Measurements from ENCODE around the gene DCUN1D3.

The DCUN1D3 gene

GRCh38 chr16:20902426-20902825, 2.3 kb upstream of the DCUN1D3 start:
- no peak for TF ChIP-seq CTCF (IDR thresholded peaks at IDR 0.05; ENCODE audit: low read depth, low read length)
- DNase-seq (ENCODE audit: low read depth, low spot score): no peak
- no peak overlapping the region for H3K4me3 ChIP-seq (ENCODE audit: low read depth, low read length)
- in situ Hi-C loops (cut with HindIII; ENCODE audit: low sequenced_read_pairs): no loop called here

GRCh38 chr16:20901436-20902112, 1.4 kb upstream of the DCUN1D3 start:
- DNase-seq (ENCODE audit: low read depth, low spot score): peak; percentile 57
- peak overlapping the region; percentile 96 for H3K4me3 ChIP-seq (ENCODE audit: low read depth, low read length)
- TF ChIP-seq CTCF (IDR thresholded peaks at IDR 0.05; ENCODE audit: low read depth, low read length): no peak
- in situ Hi-C loops (cut with HindIII; ENCODE audit: low sequenced_read_pairs): no loop called here

GRCh38 chr16:20901068-20901435, 894 bp upstream of the DCUN1D3 start:
- H3K4me3 ChIP-seq (ENCODE audit: low read depth, low read length): peak overlapping the region; percentile 96
- DNase-seq (ENCODE audit: low read depth, low spot score): no peak
- no peak for TF ChIP-seq CTCF (IDR thresholded peaks at IDR 0.05; ENCODE audit: low read depth, low read length)
- in situ Hi-C loops (cut with HindIII; ENCODE audit: low sequenced_read_pairs): no loop called here

GRCh38 chr16:20899477-20900298, 470 bp downstream of the DCUN1D3 start:
- no peak for TF ChIP-seq CTCF (IDR thresholded peaks at IDR 0.05; ENCODE audit: low read depth, low read length)
- peak; percentile 36 for DNase-seq (ENCODE audit: low read depth, low spot score)
- peak overlapping the region; percentile 96 for H3K4me3 ChIP-seq (ENCODE audit: low read depth, low read length)
- in situ Hi-C loops (cut with HindIII; ENCODE audit: low sequenced_read_pairs): no loop called here

- DNase-seq (ENCODE audit: low read depth, low spot score): peak; percentile 55
- in situ Hi-C loops (cut with HindIII; ENCODE audit: low sequenced_read_pairs): no loop called here
- peak overlapping the region; percentile 96 for H3K4me3 ChIP-seq (ENCODE audit: low read depth, low read length)
- no peak for TF ChIP-seq CTCF (IDR thresholded peaks at IDR 0.05; ENCODE audit: low read depth, low read length)
These were observed 1.1 kb downstream of the DCUN1D3 start for GRCh38 chr16:20899071-20899470.

GRCh38 chr16:20897922-20898321, 2.2 kb downstream of the DCUN1D3 start:
- in situ Hi-C loops (cut with HindIII; ENCODE audit: low sequenced_read_pairs): no loop called here
- no peak for DNase-seq (ENCODE audit: low read depth, low spot score)
- TF ChIP-seq CTCF (IDR thresholded peaks at IDR 0.05; ENCODE audit: low read depth, low read length): no peak
- H3K4me3 ChIP-seq (ENCODE audit: low read depth, low read length): peak overlapping the region; percentile 96

Measured in astrocyte of the spinal cord (primary cell).